DMS153 (cell line): ENCODE measurements around the gene GPX4.

Source experiments
- DNase-seq: peaks from one replicate; lab custom pipeline; 2025; lab: John Stamatoyannopoulos, UW

GPX4 gene

DNA sequence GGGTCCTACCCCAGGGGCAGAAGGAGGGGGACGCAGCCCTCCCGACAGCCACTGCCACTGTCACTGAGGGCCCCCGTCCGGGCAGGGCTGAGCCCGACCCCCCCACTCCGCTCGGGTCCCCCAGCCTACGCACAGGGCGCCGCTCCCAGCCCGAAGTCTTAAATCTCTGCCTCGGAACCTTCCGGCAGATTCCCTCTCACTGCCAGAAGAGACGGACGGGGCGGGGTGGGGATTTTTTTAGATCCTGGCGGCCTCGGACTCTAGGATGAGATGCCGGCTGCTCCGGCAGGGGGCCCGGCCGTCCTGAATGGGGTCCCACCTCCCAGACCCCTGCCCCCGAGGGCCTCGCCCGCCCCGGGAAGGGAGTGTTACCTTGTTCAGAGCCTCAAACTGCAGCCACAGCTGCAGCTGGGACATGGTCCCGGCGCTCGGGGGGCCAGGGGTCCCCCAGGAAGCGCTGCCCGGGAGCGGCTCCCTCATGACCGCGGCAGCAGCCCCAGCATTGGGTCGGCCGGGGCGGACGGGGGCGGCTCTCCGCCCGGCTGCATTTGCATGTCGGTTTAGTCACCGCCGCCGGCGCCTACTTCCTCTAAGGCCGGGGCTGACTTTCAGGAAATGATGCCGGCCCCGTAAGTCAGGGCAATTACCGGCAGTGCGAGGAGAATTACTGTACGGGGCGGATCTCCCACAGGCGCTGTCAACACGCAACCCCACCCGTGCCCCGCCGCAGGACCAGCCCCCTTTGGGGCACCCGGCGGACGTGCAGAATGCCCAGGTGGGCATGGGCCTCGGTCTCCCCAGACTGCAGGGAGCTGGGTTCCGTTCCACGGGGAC is 28.1 kb downstream of the GPX4 start:
- peak; percentile 17 for DNase-seq

DNA sequence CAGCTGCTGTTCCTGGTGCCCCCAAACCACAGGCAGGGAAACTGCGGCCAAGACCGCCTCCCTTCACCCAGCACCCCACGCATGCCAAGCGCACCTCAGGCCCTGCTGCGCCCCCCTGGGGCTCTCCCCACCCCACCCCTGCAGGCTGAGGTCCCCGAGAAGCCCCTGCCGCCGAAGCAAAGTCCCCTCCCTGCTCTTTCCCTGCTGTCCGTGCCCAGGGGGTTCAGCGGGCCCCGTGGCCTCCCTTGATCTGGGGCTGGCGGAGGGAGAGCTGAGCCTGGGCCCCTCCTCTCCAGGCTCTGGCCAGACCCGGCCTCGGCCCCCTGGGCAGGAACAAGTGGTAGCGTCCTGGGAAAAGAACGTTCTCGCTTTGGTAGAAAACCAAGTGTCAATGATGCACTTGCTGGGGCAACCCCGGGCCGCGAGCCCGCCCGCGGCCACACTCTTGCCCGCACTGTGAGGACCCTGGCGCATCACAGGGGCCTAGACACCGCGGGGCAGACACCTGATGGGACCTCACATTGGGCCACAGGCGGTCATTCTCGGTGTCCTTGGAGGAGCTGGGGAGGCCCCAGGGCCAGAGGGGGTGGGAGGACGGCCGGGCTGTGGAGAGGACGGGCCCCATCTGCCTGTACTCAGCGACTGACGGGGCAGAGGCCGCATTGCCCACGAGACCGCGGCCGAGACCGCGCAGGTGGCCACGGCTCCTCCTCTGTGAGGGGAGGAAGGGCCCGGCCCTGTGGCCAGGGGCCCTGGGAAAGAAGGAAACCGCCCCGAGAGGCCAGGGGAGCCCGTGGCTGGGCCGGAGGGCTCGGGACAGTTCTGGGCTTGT is 29.0 kb downstream of the GPX4 start:
- no peak for DNase-seq

DNA sequence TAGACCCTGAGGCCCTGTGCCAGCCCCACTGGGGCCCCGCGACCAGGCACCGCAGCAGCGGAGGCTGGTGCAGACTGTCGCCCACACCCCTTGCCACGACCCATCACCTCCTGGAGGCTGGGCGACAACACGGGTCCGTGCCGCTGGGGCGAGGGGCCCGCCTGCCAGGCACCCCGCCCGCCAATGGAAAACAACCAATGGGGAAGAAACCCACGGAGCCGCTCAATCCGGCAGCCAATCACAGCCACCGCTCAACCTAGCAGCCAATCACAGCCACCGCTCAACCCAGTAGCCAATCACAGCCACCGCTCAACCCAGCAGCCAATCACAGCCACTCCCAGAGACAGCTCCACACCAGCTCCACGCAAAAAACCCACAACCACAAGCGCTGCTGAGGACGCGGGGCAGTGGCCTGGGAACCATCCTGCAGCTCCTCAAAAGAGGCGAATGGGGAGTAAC is 29.7 kb downstream of the GPX4 start:
- no peak for DNase-seq

DNA sequence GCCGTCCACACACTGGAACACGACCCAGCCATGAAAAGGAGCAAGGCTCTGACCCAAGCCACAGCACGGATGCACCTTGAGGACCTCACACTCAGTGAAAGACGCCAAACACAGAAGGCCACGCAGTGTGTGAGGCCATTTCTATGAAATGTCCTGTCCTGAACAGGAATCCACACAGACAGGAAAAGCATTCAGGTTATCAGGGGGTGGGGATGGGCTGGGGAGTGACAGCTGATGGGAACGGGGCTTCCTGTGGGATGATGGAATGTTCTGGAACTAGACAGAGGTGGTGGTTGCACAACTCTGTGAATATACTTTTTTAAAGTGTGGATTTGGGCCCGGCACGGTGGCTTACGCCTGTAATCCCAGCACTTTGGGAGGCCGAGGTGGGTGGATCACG is 30.6 kb downstream of the GPX4 start:
- no peak for DNase-seq

DNA sequence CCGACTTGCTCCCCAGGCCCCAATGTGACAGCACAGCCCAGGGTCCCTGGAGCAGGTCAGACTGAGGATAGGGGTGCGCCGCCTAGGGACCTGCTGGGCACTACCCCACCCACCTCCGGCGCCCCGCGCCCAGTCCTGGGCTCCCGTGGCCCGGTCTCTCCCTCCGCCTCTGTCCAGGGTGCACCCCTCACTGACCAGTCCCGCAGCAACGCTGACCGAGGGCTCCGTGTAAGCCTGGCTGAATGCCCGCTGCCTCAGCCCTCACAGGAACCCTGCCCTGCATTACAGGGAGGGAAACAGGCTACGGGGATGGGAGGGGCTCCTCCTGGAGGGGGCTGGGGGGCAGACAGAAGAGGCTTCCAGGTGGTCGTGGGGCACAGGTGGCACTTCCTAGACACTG is 31.7 kb downstream of the GPX4 start:
- no peak for DNase-seq

DNA sequence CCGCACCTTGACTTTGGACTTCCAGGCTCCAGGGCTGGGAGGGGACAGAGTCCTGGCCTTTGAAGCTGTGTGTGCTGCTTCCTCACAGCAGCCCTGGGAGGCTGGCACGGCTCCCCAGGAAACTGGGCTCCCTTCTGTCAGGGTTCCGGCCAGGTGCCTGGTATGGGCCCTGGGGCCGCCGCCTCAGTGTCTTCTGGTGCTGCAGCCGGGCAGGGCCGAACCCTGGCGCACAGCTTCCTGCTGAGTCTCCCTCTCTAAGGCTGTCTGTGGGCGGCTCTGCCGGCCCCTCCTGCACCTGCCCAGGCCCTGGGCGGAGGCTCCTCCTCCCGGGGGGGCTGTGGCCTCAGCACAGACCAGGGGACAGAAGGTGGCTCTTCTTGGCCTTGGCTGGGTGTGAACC is 32.4 kb downstream of the GPX4 start:
- no peak for DNase-seq

DNA sequence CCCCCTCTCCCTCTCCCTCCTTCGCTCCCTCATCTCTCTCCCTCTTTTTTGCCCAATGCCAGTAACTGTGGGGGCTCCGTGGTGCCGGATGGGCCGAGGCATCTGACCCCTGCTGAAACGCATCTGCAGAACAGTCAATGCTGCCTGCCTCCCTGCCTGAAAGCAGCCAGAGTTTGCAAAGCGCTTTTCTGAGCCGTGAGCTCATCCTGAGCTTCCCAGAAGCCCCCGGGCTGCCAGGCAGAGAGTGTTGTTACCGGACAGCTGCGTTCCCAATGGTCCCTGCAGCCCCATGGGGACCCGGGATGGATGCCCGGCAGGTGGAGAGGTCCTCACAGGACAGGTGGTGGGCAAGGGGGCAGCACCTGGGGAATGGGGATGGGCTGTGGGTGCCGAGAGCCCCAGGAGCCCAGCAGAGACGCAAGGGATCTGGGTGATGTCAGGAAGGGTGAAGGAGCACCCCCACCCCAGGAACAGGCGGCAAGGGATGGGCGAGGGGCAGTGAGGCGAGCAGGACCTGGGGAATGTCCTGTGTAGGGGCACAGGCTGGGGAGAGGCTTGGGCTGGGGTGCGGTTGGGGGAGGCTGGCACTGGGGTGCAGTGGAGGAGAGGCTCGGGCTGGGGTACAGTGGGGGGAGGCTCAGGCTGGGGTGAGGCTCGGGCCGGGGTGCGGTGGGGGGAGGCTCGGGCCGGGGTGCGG is 33.0 kb downstream of the GPX4 start:
- no peak for DNase-seq

DNA sequence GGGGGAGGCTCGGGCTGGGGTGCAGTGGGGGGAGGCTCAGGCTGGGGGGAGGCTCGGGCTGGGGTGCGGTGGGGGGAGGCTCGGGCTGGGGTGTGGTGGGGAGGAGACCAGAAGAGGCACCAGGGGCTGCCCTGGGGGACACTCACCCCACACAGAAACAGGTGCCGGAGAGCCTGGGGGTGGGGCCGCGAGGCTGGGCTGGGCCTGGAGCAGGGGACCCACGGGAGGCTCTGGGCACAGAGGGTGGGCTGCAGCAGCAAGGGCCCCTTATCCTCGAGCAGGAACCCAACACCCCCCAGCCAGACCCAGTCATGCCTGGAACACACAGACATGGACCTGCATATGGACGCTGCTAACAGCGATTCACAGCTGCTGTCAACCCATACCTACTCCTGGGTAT is 34.3 kb downstream of the GPX4 start:
- no peak for DNase-seq

DNA sequence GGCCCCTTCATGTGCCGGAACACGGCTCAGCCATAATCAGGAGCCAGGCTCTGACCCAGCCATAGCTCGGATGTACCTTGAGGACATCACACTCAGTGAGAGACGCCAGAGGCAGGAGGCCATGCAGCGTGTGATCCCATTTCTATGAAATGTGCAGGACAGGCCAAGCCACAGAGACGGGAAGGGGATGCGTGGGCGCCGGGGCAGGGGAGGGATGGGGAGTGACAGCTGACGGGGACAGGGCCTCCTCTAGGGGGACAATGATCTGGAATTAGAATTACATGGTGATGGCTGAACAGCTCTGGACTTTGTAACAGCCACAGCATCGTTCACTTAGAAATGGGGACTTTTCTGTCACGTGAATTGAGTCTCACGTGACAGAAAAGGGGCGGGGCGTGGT is 35.3 kb downstream of the GPX4 start:
- no peak for DNase-seq

DNA sequence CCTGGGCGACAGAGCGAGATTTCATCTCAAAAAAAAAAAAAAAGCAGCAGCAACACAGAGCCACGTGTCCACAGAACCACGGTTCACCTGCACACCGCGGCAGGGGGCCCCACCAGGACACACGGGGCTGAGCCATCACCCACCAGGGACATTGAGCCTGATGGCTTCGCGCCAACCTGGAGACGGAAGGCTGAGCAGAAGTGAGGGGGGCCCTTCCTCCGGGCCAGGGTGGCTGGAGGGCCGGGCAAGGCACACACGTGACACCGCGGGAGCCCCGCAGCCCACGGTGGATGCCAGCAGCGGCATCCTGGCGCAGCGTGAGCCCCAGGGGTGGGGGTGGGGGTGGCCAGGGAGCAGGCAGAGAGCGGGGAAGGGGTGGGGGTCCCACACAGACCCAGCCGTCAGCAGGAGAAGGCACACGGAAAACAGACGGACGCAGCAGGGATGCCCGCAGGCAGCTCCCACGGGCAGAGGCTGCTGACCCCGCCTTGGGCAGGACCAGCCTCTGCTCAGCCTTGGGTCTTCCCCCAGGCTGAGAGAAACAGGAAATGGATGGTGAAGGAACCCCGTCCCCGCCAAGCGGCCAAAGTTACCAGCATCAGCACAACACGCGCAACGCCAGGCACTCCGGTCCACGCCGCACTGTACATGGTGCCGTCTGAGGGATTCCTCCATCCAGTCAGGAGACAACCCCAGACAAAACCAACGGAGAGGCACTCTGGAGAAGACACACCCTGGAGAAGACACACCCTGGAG is 36.7 kb downstream of the GPX4 start:
- no peak for DNase-seq

DNA sequence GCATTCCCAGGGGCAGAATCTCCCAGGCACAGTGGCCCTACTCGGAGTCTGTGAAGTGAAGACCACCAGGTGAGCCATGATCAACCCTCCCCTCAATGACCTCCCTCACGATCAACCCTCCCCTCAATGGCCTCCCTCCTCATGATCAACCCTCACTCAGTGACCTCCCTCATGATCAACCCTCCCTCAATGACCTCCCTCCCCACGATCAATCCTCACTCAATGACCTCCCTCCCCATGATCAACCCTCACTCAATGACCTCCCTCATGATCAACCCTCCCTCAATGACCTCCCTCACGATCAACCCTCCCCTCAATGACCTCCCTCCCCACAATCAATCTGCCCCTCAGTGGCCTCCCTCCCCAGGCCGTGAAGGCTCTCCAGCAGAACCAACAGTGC is 38.1 kb downstream of the GPX4 start:
- DNase-seq = no peak

DNA sequence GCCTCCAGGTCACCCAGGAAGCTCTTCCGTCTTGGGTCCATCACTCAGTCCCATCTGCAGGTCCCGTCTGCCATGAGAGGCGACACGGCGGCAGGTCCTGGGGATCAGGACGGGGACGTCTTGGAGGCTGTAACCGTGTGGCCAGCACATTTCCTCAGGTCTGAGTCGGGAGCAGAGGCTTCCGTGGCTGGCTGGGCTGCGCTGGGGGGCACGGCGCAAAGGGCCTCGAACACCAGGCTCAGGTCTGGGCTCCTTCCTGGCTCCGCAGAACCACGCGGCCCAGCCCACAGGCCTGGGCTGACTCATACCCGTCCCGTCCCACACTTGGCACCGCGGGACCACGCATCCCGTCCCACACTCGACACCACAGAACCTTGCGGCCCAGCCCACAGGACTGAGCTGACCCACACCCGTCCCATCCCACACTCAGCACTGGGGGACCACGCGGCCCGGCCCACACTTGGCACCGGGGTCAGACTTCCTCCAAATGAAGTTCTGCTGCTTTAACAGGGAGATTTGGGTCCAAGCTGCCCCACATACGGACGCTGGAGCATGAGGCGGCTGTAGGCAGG is 40.1 kb downstream of the GPX4 start:
- DNase-seq = no peak

DNA sequence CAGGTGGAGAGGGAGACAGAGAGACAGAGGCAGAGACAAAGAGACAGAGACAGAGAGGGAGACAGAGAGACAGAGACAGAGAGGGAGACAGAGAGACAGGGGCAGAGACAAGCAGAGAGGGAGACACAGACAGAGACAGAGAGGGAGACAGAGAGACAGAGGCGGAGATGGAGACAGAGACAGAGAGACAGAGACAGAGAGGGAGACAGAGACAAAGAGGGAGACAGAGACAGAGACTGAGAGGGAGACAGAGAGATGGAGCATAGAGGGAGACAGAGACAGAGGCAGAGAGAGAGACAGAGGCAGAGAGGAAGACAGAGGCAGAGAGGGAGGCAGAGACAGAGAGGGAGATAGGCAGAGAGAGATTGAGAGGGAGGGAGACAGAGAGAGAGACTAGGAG is 40.9 kb downstream of the GPX4 start:
- DNase-seq = no peak

DNA sequence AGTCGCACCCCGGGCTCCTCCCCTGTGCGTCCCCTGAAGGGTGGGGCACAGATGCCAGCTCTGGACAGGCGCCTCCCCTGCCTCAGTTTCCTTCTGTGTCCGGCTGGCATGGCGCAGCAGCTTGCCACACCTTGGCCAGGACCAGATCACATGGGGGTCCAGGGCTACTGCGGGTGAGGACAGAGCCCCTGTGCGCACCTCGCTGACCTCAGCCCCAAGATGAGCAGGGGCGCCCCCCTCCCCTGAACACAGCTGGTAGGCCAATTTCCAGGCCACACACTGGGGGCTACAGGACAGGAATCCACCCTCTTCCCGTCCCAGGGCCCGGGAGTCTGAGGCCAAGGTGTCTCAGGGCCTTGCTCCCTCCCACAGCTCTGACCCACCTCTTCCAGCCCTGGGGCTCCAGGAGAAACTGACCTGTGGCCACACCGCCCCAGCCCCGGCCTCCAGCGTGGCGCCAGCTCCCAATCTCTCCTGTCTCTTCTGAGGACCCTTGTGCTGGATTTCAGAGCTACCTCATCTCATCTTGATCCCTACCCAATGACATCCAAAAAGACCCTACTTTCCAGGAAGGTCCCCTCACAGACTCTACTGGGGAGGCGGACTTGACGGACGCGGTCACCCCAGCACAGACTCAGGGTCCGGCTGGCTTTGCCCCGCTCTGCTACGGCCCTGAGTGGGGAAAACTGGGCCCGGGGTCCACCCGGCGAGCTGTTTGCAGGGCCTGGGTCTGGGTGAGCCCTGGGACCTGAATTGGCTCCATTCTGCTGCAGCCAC is 42.0 kb downstream of the GPX4 start:
- DNase-seq = no peak

DNA sequence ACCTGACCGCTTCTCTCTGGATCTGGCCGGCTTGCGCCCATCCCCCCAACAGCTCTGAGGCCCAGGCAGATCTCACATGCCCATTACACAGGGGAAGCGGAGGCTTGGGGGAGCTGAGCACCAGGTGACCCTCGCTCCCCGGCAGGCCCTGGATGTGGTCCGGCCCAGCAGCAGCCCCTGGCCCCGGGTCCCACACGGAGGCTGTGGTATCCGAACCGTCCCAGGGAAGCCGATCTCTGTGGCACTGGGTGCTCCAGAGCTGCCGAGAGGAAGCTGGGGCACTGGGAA is 42.6 kb downstream of the GPX4 start:
- DNase-seq = no peak

DNA sequence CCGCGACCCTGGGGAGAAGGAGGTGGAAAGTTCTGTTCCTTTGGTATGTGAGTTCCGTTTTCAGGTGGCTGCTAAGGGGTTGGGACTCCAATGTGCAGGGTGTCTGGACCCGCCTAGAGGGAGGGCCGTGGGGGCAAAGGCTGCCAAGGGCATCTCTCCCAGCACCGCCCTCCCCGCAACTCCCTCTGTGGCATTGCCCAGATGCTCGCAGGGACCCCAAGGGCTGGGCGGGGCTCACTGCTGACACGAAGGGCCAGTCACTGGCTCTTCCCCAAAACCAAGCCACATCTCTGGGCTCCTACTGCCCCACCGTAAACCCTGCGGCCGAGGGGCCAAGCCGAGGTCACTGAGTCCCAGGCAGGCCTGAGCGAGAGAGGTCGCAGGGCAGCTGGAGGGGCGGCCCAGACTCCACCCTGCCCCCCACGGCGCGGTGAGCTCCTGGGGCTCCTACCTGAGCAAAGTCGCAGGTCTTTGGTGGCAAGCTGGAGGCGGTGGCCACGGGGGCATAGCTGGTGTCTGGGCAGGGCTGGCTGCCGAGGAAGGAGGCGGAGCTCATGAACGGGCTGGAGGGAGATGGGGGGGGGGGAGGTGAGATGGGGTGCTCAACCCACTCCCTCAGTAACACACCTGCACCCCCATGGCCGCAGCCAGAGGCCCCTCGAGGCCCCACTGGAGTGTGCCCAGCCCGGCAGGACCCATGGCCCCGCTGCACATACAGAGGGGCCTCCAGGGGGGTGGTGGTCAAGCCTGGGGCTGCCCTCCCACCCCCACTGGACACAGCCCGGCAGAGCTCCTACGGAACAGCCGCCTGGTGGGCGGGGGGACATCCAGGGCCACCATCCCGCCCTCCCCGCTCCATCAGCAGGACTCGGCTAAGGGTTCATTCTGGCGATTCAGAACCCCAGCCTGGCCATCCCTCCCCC is 43.3 kb downstream of the GPX4 start:
- no peak for DNase-seq

DNA sequence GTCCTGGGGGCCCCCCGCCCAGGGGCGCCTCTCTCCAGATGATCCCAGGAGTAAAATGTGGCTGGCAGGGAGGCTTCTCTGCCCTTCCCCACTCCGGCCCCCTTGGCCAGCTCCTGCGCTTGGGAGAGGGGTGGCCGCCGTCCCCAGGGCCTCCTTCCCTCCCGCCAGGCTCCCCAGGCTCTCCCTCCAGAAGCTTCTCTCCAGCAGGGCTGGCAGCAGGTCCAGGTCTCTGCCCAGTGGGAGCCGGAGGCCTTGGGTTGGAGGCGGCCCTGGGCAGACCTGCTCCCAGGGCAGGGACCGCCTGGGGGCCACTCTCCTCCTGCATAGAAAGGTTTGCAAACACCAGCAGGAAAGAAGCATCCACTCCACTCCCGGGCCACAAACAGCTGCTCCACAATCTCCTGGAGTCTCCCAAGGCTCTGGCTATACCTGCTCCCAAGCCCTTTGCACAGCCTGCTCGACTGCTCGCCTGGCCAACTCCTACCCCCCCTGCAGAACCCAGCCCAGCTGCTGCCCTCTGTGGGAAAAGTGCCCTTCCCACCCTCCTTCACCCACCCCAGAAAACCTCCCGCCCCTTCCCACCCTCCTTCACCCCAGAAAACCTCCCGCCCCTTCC is 44.2 kb downstream of the GPX4 start:
- no peak for DNase-seq

DNA sequence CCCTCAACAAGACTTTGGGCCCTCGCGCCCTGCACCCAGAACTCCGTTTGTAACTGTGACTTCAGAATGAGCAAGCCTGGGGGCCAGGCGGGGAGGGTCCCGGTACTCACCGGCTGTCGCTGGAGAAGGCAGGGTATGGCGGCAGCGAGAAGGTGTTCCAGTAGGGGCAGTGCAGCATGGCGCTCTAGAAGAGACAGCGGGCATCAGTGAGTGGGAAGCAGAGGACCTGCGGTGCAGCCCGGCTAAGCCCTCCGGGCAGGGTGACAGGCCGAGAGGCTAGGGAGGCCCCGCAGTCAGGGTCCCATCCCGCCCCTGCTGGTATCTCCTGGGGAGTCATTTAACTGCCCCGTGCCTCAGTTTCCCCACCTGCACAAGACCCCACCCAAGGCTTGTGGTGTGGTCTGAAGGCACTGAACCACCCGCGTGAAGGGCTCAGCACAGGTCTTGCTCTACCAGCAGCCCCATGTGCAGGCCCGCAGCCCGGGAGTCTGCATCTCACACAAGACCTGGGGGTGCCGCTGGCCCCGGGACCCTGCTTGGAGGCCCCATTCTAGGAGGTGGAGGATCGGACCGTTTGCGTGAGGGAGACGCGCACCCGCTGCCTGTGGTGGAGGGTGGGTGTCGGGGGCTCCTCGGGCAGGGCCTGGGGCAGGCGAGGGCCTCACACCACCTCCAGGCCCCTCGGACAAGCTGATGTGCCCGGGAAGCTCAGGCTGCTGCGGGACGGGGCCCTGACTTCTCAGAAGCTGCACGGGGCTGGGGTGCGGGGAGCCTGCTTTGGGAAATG is 45.7 kb downstream of the GPX4 start:
- no peak for DNase-seq
